Activated effector memory CD4-positive, alpha-beta T cell treated with Interleukin-2 at 50 U/mL for 16 hours (primary cell): ENCODE results near the gene FLT3.
"Not testable (repeated sequence)": the region's sequence is repeated elsewhere in the genome, so short reads cannot be mapped to it uniquely, and the experiment has no call there.

Experiments
- DNase-seq: peaks from one replicate; pipeline ENCODE4 v3.0.0-alpha.2; 2020

Gene FLT3

DNA sequence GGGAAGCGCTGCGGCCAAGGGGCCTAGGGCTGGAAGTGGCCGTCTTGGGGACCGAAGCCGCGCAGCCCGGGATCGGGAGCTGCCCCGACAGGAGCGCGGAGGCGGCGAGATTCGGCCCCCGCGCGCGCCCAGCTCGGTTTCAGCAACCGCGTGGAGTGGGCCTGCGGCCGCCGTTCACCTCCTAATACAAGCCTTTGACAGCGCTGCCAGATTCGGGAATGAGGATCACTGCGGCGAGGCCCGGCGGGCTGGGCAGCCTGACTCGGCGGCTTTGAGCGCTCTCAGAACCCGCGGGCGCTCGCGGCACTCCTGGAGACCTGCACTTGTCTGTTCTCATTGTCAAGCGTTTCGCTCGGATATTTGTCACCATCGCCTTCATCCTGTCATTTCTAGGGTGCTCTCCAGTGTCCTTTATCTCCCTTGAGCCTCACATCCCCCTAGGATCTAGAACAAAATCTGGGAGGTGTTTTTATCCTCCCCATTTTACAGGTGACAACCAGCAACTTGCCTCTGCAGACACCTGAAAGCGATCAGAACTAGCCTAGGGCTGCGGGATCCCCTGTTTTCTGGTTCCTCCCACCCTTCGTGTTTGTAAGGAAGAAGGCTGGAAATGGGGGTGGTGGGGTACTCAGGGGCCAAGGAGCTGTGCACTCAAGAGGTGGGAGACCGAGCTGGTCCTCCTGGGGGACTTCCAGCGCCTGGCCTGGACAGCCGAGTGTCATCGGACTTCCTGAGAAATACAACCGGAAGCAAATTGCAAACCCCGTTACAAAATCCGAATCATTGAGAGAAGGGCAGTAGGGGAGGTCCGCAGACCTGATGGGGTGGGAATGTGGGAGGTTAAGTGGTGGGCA, 129.8 kb downstream of the FLT3 start:
- DNase-seq: no peak

DNA sequence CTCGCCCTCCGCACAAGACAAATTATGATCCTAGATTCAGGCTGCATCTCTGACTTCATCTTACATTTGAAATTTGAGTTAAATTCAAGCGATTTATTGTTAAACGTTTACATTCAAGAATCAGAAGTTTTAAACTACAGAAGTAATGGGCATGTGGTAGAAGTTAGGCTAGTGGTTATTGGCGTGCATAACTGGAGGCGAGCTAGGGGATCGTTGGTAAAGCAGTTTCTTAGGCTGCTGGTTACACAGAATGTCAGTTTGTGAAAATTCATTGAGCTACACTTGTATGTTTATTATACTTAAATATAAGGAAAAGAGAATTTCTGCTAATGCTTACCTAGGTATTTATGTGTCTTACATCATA, 130.5 kb downstream of the FLT3 start:
- DNase-seq: no peak

DNA sequence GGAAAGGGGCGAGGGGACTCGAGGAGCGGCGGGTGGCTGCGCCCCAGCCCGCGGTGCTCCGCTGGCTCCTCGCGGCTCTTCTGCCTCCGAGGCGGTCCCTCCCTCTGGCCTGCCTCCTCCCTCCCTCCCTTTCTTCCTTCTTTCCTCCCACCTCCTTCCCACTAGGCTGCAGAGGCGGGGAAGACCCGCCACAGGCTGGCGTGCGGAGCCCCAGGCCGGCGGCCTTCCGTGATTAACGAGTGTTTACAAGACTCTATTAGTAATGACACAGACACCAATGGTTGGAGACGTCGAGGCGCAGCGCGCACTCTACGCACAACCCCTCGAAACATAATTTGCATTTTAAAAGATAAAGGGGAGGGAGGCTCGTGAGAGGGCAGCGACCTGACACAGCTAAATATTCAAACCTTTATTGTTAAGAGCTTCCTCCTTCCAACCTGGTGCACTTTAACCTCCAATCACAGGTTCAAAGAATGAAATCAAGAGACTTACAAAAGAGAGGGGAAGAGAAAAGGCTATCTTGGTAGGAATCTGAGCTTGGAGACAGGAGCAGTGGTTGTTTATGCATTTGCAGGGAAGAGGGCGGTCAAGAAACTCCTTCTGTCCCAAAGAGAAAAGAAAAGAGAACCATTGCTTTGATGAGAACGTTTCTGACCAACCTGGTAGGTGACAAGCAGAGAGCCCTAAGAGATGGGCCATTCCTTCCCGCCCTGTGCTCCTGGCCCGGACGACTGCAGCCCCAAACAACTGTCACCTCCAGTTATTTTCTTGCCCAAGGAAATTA, 131.1 kb downstream of the FLT3 start, which contains the start of gene CDX2:
Gene CDX2 (minus strand): TSS at position 234 of the 784 bp plus-strand sequence. CDS start 309 bp downstream, outside the sequence.
- no peak for DNase-seq

GRCh38 chr13:27968316-27969081, 131.9 kb downstream of the FLT3 start:
- no peak for DNase-seq

DNA sequence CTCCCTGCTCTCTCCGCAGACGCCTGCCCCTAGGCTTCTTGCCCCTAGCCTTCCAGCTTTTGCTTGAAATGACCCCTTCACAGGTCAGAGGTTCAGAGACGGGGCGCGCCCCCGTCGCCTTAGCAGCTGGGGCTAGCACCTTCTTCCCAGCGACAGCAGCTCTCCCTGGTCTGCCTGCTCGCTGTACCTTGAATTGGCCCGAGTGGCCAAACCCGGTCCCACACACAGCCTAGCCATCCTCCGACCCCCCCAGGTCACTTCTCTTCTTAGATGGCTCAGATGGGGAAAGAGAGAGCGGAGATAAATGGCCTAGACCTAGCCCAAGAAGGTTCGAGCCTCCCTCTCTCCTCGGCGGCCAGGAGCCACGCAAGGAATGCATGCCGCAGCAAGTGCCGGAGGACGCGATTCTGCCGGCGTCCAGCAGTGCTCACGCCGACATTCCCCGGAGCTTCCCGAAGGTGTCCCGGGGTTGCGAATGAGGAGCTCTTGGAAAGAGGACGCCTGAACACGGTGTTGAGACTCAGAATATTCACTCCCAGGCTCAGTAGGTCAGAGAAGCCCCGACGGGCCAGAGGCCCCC, 132.6 kb downstream of the FLT3 start:
- no peak for DNase-seq

DNA sequence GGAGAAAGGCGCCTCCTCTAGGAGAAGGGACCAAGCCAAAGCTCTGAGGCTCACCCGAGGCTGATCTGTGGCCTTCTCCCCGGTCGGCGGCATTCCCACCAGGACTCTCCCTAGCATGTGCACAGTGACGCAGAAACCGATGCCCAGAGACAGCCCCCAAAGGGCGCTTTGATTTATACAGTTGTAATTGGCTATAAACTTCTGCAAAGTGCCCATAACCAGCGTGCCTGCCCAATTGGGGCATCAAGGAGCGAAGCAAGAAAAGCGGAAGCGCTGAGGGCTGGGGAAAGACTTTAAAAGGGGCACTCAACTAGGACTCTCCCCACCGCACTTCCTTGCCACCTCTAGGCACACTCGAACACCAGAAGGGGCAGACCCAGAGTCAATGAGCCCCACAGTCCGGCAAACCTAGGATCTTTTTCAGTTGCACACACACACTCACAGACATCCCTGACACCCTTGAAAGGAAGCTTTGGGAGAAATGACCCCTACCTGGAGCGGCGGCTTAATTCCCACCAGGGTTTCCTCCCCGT, 133.1 kb downstream of the FLT3 start:
- DNase-seq: no peak

DNA sequence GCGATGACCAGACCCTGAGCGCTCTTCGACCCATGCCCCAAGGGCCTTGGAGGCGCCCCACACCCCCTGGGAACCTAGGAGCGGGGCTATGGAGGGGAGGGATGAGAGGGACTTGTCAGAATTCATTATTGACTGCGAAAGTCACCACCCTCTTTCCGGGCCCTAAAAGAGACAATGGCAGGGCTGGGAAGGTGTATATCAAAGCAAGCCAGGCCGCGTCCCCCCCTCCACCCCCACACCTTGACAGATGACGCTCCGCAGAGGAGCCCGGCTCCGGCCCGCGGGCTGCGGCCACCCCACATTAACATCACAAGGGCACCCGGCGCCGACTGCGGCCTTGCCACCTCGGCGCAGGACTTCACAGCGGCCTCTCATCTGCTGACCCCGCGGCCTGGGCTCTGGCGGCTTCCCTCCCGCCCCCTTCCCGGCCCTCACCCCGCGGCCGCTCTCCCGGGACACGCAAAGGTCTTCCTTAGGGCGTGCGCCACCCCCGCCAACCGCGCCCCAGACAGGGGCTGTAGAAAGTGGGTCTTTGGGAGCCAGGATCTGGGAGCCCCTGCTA, 133.7 kb downstream of the FLT3 start:
- no peak for DNase-seq

DNA sequence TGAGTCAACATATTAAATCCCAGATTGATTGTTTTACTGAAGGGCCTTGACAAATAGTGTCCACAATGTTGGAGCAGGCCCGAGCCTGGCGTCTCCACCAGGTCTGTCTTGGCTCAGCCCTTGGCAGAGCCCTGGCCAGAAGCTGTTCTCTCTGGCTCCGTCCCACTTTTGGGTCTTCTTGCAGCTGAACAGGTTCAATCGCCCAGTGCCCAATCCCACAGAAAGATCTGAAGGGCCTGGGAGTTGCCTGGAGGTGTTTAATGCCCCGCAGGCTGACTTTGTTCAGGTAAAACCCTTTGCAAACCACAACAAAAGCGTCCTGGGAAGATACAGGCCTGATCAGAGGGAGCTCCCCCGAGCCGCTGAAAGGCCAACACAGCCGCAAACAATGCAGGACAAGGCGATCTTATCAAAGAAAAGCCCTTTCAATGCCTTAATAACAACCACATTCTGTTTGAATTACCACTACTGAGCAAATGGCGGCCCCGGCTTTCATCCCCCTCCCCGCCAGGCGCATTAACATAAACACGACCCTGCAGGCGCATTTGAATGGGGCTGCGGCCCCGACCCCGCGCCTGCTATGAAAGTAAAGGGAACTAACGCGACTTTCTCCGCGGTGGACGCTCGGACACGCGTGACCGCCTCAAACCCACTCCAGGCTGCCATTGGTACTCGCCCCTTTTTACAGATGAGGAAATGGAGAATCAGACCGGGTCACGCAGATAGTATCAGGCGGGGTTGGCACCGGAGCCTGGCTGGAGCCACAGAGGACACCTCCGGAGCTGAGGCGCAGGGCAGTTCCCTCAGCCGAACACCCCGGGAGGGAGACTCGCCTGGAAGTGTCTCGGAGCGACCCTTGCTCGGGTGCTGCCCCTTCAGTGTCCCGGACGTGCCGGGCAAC, 134.4 kb downstream of the FLT3 start:
- DNase-seq: no peak

DNA sequence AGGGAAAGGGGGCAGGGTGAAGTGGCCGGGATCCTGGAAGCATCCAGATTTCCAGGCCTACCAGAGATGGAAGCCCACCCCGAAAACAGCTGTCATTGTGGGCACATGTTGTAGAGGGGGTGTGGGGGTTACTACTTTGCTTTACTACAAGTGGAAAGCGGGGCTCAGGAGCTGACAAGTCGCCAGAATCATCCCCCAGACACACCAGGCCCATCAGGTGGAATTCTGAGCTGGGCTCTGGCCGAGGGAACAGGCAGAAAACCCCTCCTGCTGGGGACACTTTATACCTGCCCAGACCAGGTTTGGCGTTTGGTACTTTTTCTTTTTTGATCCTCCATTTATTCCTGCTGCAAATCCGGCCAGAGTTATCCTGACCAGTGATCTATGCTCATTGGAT, 135.0 kb downstream of the FLT3 start:
- DNase-seq: no peak

- DNase-seq: no peak
Measured at GRCh38 chr13:27964741-27965323, 135.5 kb downstream of the FLT3 start.

DNA sequence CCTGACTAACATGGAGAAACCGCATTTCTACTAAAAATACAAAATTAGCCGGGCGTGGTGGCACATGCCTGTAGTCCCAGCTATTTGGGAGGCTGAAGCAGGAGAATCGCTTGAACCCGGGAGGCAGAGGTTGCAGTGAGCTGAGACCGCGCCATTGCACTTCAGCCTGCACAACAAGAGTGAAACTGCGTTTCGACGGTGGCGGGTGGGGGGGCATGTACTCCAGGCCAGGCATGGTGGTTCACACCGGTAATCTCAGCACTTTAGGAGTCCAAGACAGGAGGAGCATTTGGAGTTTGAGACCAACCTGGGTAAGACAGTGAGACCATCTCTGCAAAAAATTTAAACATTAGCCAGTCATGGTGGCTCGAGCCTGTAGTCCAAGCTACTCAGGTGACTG, 136.2 kb downstream of the FLT3 start:
- not testable (repeated sequence) for DNase-seq

GRCh38 chr13:27963491-27963890, 136.9 kb downstream of the FLT3 start:
- DNase-seq: no peak

- no peak for DNase-seq
Measured at GRCh38 chr13:27962982-27963381, 137.4 kb downstream of the FLT3 start.

DNA sequence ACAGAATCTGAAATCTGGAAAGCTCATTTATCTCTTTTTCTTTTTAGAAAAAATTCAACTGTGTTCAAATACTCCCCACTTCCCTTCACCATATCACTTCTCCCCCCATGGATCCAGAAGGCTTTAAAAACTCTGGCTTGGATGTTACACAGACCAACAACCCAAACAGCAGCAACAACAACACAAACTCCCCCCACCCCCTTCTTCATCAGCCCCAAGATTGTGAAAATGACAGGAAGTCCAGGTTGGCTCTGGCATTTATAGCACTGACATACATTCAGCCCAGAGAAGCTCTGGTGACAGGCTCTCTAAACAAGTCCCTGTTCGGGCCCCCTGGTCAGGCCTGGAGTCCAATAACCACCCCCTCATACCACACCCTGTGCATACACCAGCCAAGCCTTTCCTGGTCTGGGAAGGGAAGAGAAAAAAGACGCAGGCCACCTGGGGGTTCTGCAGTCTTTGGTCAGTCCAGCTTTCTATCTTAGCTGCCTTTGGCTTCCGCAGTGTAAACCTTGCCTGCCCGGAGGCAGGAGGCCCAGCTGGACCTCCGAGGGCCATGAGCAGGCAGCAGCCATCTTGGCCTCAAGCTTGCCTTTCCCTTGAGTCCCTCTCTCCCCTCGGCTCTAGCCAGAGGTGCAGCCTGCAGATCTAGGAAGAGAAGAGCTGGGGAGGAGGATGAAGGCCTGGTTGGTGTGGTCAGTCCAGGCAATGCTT, 138.1 kb downstream of the FLT3 start:
- no peak for DNase-seq

DNA sequence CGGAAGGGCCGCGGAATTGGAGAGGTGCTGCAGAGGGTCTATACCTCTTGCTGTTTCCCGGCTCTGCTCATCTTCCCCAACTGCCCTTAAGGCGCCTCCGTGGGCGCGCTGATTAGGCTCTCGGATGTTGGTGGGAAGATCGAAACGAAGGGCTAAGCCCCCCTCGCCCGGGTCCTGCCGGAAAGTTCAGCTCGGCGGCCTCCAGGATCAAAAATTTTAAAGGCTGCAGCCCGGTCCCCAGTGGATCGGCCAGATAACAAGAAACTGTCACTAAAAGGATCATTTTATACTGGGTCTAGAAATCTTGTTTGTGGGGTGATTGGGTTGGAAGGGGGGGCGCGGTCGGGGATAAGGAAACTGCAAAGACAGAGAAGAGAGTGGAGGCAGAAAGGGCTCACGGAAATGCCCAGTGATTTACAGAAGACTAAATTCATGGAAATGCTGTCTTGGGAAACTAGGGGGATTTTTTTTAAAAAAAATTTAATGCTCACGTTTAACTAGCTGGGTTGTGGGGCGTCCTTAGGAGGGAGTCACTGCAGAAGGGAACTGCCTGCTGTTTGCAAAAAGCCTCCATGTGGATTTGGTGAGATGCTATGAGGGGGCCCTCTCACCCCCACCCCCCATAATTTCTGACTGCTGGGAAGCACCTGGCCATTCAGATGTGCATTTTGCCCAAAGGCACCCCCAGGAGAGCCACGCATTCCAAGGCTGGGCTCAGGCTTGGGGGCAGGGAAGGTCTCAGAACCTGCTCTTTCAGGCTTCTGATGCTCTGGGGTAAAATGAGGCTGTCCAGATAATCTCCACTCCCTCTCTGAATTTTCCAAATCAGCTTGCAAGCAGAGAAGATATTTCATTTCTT, 138.9 kb downstream of the FLT3 start:
- DNase-seq: no peak

DNA sequence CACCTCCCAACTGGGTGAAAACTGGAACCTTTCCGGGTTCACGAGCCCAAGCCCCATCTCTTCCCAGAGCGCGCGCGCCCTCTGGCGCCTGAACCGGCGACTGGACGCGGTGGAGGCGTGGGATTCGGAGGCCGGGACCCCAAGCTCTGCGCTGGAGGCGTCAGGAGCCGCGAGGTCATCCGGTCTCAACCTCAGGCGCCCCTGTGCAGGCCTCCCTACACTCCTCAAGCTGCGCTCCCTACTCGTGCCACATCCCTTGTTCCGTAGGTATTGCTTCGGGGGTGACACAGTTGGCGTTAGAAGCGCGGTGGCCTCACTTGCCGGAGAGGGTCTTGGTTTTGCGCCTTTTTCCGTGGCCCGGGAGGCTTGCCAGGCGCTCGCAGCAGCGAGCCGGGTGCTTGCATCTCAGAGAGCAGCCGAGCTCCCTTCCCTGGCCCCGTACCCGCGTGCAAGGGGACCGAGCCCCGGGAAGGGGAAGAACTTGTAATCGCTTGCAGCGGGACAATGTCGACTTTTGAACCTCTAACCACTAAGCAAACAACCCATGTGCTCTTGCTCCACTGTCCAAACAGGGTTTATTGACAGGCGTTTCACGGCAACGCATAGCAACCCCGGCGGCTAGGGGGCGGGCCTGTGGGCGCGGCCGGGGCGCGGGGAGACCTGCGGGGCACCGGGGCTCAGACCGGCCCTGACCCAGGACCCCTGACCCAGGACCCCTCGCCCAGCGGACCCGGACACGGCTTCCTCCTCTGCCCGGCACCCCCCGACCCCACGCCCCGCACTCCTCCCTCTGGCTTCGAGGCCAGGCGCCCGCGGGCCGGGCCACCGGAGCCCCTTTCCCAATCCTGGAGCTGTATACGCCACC, 139.8 kb downstream of the FLT3 start:
- no peak for DNase-seq

- DNase-seq: no peak
Measured at GRCh38 chr13:27959976-27960361, 140.4 kb downstream of the FLT3 start.
